Stomach (tissue), 9 donors: ENCODE results near the gene DLGAP5. TPM values are rescaled to one million over a fixed set of nuclear protein-coding genes. Genes with fewer than 3 reads are reported as not detected.

Experiments
- DNase-seq, 2 donors: peaks; one replicate each; pipeline versions ENCODE4 v3.0.0 to v3.0.0-alpha.2; 2013 to 2019
- H3K27ac ChIP-seq, 5 donors: fragments of 200-600 bp in 4 of 5; sonication (generic) in 4 of 5; one replicate each; pipeline ENCODE4 v1.5.1; 2013 to 2019; ENCODE audit warnings: mild to moderate bottlenecking in 1 of 5, moderate library complexity in 1 of 5
- H3K27me3 ChIP-seq, 3 donors: fragments of 200-600 bp; sonication (generic); one replicate each; pipeline ENCODE4 v1.5.1; 2017 to 2019; ENCODE audit warnings: mixed run types in 1 of 3
- H3K36me3 ChIP-seq, 4 donors: fragments of 200-600 bp; sonication (generic); 1 replicate in 3 of 4; 2 replicates in 1 of 4; pipeline ENCODE4 v1.5.1; 2016 to 2019
- H3K4me1 ChIP-seq, 4 donors: fragments of 200-600 bp; sonication (generic); one replicate each; pipeline ENCODE4 v1.5.1; 2016 to 2019
- H3K4me3 ChIP-seq, 4 donors: fragments of 200-600 bp; sonication (generic) in 3 of 4; one replicate each; pipeline ENCODE4 v1.5.1; 2016 to 2019; ENCODE audit warnings: mild to moderate bottlenecking in 1 of 4
- H3K9me3 ChIP-seq, 4 donors: fragments of 200-600 bp; sonication (generic); one replicate each; pipeline ENCODE4 v1.5.1; 2016 to 2019
- EP300 ChIP-seq: sonication (generic); formaldehyde crosslinking; IDR thresholded peaks from one replicate; pipeline ENCODE4 v1.6.1; 2017; ENCODE audit warnings: antibody characterized with exemption
- POLR2A ChIP-seq, 4 donors: fragments of 450-650 bp; IDR thresholded peaks; one replicate each; pipeline ENCODE4 v1.6.1; 2016; ENCODE audit warnings: antibody characterized with exemption in 4 of 4, control low read depth in 2 of 4, mild to moderate bottlenecking in 1 of 4, moderate library complexity in 1 of 4
- POLR2AphosphoS5 ChIP-seq, 3 donors: sonication (generic); formaldehyde crosslinking; IDR thresholded peaks; one replicate each; pipeline ENCODE4 v1.6.1; 2016; ENCODE audit warnings: antibody characterized with exemption in 3 of 3
- WGBS, 5 donors: extraction: QIAGEN DNeasy Blood & Tissue Kit in 3 of 5; methylation state at CpG; one replicate each; pipeline versions ENCODE4 v1.1.5 to v1.1.7; 2013 to 2018; 5-methylcytosine and 5-hydroxymethylcytosine counted together
- intact Hi-C: fragments of 100-400 bp; cut with DNase I; formaldehyde crosslinking; loops from one replicate; pipeline ENCODE4 v1.15.1; 2023; ENCODE audit warnings: low total_unique reads
- polyA plus RNA-seq, 3 donors: library from polyadenylated mRNA; stranded (reverse); fragments of 200-250 nt; gene quantifications; one replicate each; pipeline ENCODE4 v1.2.3, GENCODE V29; 2013
- total RNA-seq, 5 donors: library from RNA; depleted of rRNA; stranded (reverse); fragments of >200 nt; gene quantifications; one replicate each; pipeline versions ENCODE4 v1.1.0 to v1.2.3, GENCODE V29; 2014 to 2016
- TF ChIP-seq, protein P1 (sequence below), 7 experiments: fragments of 450-650 bp in 4 of 7; fragments of 200-600 bp in 3 of 7; sonication (generic) in 3 of 7; IDR thresholded peaks; one replicate each; pipeline ENCODE4 v1.5.1; 2016 to 2019; ENCODE audit warnings: antibody characterized with exemption in 7 of 7, control low read depth in 2 of 7, mild to moderate bottlenecking in 1 of 7
- donor health status: healthy with polysubstance abuse.
- donor health status: Bipolar disorder and iron deficiency.
- donor health status: healthy.

The DLGAP5 gene
- total and polyA plus RNA-seq, 8 donors: 0.45 to 7.7 (median 2.0) TPM

DNA sequence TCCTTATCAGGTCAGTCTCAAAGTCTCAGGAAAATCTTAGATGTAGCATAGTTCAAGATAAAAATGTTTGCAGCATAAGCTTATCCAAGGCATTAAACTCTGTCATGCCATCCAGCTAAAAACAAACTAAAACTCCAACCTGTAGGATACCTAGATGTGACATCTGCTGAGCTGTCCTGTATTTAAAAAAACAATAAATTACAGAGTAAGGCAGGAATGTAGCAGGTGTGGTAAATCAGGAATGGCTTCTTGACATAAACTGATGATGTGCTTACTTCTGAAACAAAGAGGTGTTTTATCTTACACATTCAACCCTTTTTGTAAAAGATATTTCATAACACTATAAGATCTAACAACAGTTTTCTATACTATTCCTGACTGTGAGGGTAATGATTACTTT lies 30.6 kb upstream of the DLGAP5 start:
- H3K4me1 ChIP-seq: no peaks in the 10 kb centered on the region
- no peaks in the 10 kb centered on the region for H3K36me3 ChIP-seq
- no peaks in the 10 kb centered on the region for H3K27me3 ChIP-seq
- intact Hi-C loops: no loop called here
- no peak for DNase-seq
- H3K4me3 ChIP-seq: no peak overlapping the region
- TF ChIP-seq POLR2AphosphoS5 (IDR thresholded peaks at IDR 0.05) (no peak), POLR2A (IDR thresholded peaks at IDR 0.05) (no peak), EP300 (no peak)
- TF ChIP-seq, protein P1, sequence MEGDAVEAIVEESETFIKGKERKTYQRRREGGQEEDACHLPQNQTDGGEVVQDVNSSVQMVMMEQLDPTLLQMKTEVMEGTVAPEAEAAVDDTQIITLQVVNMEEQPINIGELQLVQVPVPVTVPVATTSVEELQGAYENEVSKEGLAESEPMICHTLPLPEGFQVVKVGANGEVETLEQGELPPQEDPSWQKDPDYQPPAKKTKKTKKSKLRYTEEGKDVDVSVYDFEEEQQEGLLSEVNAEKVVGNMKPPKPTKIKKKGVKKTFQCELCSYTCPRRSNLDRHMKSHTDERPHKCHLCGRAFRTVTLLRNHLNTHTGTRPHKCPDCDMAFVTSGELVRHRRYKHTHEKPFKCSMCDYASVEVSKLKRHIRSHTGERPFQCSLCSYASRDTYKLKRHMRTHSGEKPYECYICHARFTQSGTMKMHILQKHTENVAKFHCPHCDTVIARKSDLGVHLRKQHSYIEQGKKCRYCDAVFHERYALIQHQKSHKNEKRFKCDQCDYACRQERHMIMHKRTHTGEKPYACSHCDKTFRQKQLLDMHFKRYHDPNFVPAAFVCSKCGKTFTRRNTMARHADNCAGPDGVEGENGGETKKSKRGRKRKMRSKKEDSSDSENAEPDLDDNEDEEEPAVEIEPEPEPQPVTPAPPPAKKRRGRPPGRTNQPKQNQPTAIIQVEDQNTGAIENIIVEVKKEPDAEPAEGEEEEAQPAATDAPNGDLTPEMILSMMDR (IDR thresholded peaks at IDR 0.05): no peak
- H3K27ac ChIP-seq: no peak overlapping the region
- H3K9me3 ChIP-seq: peaks cover 0 to 10% (median 8%) of the 10 kb centered on the region in 4 donors

DNA sequence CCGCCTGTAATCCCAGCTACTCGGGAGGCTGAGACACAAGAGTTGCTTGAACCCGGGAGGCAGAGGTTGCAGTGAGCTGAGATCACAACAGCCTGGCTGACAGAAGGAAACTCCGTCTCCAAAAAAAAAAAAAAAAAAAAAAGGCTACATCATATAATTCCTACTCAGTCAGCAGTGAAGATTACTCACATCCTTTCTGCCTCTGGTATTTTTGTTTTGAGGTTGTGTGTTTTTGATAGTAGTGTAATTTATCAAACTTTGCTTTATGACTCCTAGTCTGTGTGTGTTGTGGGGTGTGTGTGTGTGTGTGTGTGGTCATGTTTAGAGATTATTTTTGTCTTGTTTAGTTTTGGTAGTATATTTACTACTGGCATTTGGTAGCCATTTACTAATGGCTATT lies 29.8 kb upstream of the DLGAP5 start:
- H3K36me3 ChIP-seq: no peaks in the 10 kb centered on the region
- intact Hi-C loops: no loop called here
- H3K9me3 ChIP-seq: peaks cover 0 to 2% (median under 1%) of the 10 kb centered on the region in 4 donors
- H3K27ac ChIP-seq: no peak overlapping the region
- H3K4me3 ChIP-seq: no peak overlapping the region
- H3K4me1 ChIP-seq: no peaks in the 10 kb centered on the region
- 59 to 80% (median 73%) methylated on average over 4 of the region's 4 CpGs for WGBS, 5 donors
- no peak for DNase-seq
- no peaks in the 10 kb centered on the region for H3K27me3 ChIP-seq
- TF ChIP-seq POLR2A (IDR thresholded peaks at IDR 0.05): no peak

DNA sequence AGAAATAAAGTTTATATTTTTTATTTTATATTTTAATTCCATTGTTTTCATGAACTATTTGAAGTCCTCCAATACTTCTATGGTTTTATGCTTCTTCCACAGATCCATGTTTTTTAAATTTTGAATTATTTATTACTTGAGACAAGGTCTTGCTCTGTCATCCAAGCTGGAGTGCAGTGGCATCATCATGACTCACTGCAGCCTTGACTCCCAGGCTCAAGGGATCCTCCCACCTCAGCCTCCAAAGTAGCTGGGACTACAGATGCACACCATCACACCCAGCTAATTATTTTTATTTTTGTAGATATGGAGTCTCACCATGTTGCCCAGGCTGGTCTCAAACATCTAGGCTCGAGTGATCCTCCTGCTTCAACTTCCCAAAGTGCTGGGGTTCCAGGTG lies 28.8 kb upstream of the DLGAP5 start:
- Histone ChIP-seq H3K9me3 (no peaks in the 10 kb centered on the region), H3K36me3 (no peaks in the 10 kb centered on the region), H3K27ac (no peak overlapping the region), H3K4me1 (no peaks in the 10 kb centered on the region), H3K27me3 (no peaks in the 10 kb centered on the region), H3K4me3 (no peak overlapping the region)
- TF ChIP-seq EP300 (no peak), POLR2AphosphoS5 (IDR thresholded peaks at IDR 0.05) (no peak), POLR2A (IDR thresholded peaks at IDR 0.05) (no peak)
- TF ChIP-seq, protein P1 (IDR thresholded peaks at IDR 0.05): no peak
- no peak for DNase-seq
- intact Hi-C loops: no loop called here
- WGBS, 5 donors: 89 to 100% (median 94%) methylated on average over 1 of the region's 1 CpG

DNA sequence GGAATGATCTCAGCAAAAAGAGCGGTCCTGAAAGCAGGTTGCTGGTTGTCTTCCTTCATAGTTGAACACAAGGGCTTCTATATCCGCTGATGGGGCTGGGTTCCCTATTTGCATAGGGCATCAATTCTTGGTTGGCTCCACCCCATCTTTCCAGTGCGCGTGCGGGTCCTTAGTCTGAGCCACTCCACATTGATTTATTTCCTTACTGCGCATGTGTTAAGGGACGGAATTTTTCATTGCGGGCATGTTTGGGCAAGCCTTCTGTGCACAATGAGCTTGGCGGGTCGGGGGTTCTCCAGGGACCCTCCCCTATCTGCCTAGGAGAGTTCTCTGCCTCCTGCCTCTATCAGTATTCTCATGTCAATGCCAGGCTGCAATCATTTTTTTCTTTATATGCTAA lies 21.2 kb upstream of the DLGAP5 start:
- Histone ChIP-seq H3K9me3 (no peaks in the 10 kb centered on the region), H3K27ac (no peak overlapping the region), H3K36me3 (no peaks in the 10 kb centered on the region), H3K4me3 (no peak overlapping the region), H3K27me3 (no peaks in the 10 kb centered on the region), H3K4me1 (peaks cover 0 to 6% (median 2%) of the 10 kb centered on the region in 4 donors)
- 75 to 85% (median 82%) methylated on average over 10 of the region's 10 CpGs for WGBS, 5 donors
- intact Hi-C loops: no loop called here
- TF ChIP-seq POLR2AphosphoS5 (IDR thresholded peaks at IDR 0.05) (no peak), EP300 (no peak), POLR2A (IDR thresholded peaks at IDR 0.05) (no peak)
- TF ChIP-seq, protein P1 (IDR thresholded peaks at IDR 0.05): no peak
- DNase-seq: no peak

DNA sequence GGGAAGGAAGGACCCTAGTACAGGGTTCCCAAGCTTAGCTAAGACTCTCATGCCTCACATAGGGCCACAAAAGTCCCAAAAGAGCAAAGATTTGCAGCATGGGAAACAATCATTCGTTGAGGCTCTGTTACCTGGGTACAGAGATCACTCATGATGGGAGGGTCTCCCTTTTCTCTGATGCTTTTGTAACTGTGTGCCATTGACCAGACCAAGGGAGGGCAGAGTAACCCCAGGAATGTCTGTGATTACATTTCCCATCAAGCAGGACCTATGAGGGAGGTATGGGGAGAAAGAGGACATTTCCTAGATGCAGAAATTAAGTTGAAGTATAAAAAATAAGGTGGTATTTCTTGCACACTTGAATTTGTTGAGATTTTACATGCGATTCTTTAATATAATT lies 16.4 kb upstream of the DLGAP5 start:
- no peaks in the 10 kb centered on the region for H3K27me3 ChIP-seq
- no peak overlapping the region for H3K4me3 ChIP-seq
- no peaks in the 10 kb centered on the region for H3K4me1 ChIP-seq
- no peak for DNase-seq
- no peak overlapping the region for H3K27ac ChIP-seq
- no peaks in the 10 kb centered on the region for H3K36me3 ChIP-seq
- no peaks in the 10 kb centered on the region for H3K9me3 ChIP-seq
- 72 to 85% (median 74%) methylated on average over 2 of the region's 2 CpGs for WGBS, 5 donors
- intact Hi-C loops: no loop called here
- TF ChIP-seq EP300: no peak
- TF ChIP-seq POLR2AphosphoS5 (IDR thresholded peaks at IDR 0.05): no peak
- no peak for TF ChIP-seq POLR2A (IDR thresholded peaks at IDR 0.05)
- TF ChIP-seq, protein P1 (IDR thresholded peaks at IDR 0.05): no peak
